Endodermal cell (in vitro differentiated cells): ENCODE measurements around the gene NEDD4L. TPM values are rescaled to one million over a fixed set of nuclear protein-coding genes. Genes with fewer than 3 reads are reported as not detected.

Experiments used
- DNase-seq: peaks from one replicate; pipeline ENCODE4 v3.0.0-alpha.2; 2017
- H3K27ac ChIP-seq: 2 replicates; pipeline ENCODE4 v1.5.1; 2013; ENCODE audit warnings: mild to moderate bottlenecking, low read depth, low read length, moderate library complexity
- H3K27me3 ChIP-seq: 2 replicates; pipeline ENCODE4 v1.6.1; 2013; ENCODE audit warnings: mild to moderate bottlenecking, low read length, moderate library complexity; ENCODE audit not compliant: insufficient read depth, control insufficient read depth, poor library complexity, severe bottlenecking
- H3K36me3 ChIP-seq: 2 replicates; pipeline ENCODE4 v1.7.0; 2013; ENCODE audit warnings: mild to moderate bottlenecking, low read length, moderate library complexity; ENCODE audit not compliant: control insufficient read depth, insufficient read depth
- H3K4me1 ChIP-seq: one replicate; pipeline ENCODE4 v1.7.0; 2013; ENCODE audit warnings: low read length; ENCODE audit not compliant: control insufficient read depth, insufficient read depth
- H3K4me3 ChIP-seq: 2 replicates; pipeline ENCODE4 v1.5.1; 2013; ENCODE audit warnings: mild to moderate bottlenecking, low read length, moderate library complexity
- H3K9ac ChIP-seq: 2 replicates; pipeline ENCODE4 v1.6.1; 2013; ENCODE audit warnings: mild to moderate bottlenecking, low read length, moderate library complexity; ENCODE audit not compliant: poor library complexity, severe bottlenecking; ENCODE audit errors: extremely low read depth
- H3K9me3 ChIP-seq: 2 replicates; pipeline ENCODE4 v1.6.1; 2013; ENCODE audit warnings: mild to moderate bottlenecking, low read length, moderate library complexity; ENCODE audit not compliant: control insufficient read depth
- H3K27ac Mint-ChIP-seq: 2 replicates; pipeline ENCODE4 v1.8.0; 2020; ENCODE audit warnings: mixed read lengths
- H3K27me3 Mint-ChIP-seq: 2 replicates; pipeline ENCODE4 v1.8.0; 2021; ENCODE audit warnings: mild to moderate bottlenecking, mixed read lengths; ENCODE audit not compliant: insufficient read depth
- H3K36me3 Mint-ChIP-seq: 2 replicates; pipeline ENCODE4 v1.8.0; 2020; ENCODE audit warnings: low read depth, mixed read lengths
- H3K4me1 Mint-ChIP-seq: 2 replicates; pipeline ENCODE4 v1.8.0; 2020; ENCODE audit warnings: mixed read lengths
- H3K4me3 Mint-ChIP-seq: 2 replicates; pipeline ENCODE4 v1.8.0; 2020; ENCODE audit warnings: mild to moderate bottlenecking, moderate library complexity, mixed read lengths
- H3K9me3 Mint-ChIP-seq: 2 replicates; pipeline ENCODE4 v1.8.0; 2020; ENCODE audit warnings: mild to moderate bottlenecking, mixed read lengths
- WGBS, 2 experiments: methylation state at CpG; one replicate each; pipeline versions ENCODE4 v1.1.5 to v1.1.7; 2013; ENCODE audit warnings: missing lambda C conversion rate in 2 of 2, mixed read lengths in 1 of 2; ENCODE audit not compliant: insufficient coverage in 1 of 2, insufficient read length in 1 of 2; 5-methylcytosine and 5-hydroxymethylcytosine counted together
- total RNA-seq, 2 donors: library from RNA; stranded (reverse); fragmentation: NEBNext Ultra II Directional in 1 of 2; extraction: Animal tissue kit (Norgen Biotek cat#: 25700) in 1 of 2; gene quantifications; 2 replicates in 1 of 2; 3 replicates in 1 of 2; pipeline ENCODE4 v1.2.1, GENCODE V29; 2021
- TF ChIP-seq, protein P1 (sequence below): fragments of 200-600 bp; sonication (generic); conservative IDR thresholded peaks from 2 replicates; pipeline ENCODE4 v1.5.0; 2021; ENCODE audit warnings: antibody characterized with exemption, mild to moderate bottlenecking

NEDD4L gene
- total RNA-seq, 2 donors from 2014 or later: 70.5 to 75.3 TPM

DNA sequence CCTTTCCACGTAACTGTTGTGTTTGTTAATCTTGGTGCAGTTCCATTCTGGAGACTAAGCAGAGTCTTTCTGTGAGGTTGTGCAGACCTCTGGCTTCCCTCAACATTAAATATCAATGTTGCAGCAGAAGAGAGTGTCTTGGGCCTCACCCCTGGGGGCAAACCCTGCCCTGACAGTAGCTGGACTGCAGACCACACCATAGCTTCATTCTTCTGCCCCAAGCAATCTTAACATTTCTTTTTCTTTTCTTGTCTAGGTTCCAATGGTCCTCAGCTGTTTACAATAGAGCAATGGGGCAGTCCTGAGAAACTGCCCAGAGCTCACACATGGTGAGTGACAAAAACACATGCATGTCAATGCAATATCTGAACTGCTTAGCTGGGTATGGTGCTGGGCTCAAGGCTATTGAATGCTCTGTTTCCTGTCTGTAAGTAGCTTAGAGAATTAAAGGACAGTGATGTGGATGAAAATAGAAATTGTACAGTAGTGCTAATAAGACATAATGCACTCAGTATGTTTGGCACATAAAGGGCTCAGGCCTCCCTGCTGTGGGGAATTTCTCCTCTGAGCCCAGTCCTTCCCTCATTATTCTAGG, 347.3 kb downstream of the NEDD4L start:
- DNase-seq: peak; percentile 7
- Mint-ChIP-seq H3K4me3 (no peak overlapping the region), H3K4me1 (no peaks in the 10 kb centered on the region), H3K36me3 (peaks cover 58% of the 10 kb centered on the region), H3K9me3 (no peaks in the 10 kb centered on the region), H3K27ac (no peak overlapping the region), H3K27me3 (no peaks in the 10 kb centered on the region)
- H3K9me3 ChIP-seq: no peaks in the 10 kb centered on the region
- H3K27me3 ChIP-seq: no peaks in the 10 kb centered on the region
- no peak overlapping the region for H3K4me3 ChIP-seq
- 100% methylated on average over 1 of the region's 1 CpG for WGBS, 2 experiments
- H3K9ac ChIP-seq: no peak overlapping the region
- peaks cover 68% of the 10 kb centered on the region for H3K36me3 ChIP-seq
- H3K27ac ChIP-seq: peak overlapping the region; percentile 81
- H3K4me1 ChIP-seq: no peaks in the 10 kb centered on the region
- TF ChIP-seq, protein P1, sequence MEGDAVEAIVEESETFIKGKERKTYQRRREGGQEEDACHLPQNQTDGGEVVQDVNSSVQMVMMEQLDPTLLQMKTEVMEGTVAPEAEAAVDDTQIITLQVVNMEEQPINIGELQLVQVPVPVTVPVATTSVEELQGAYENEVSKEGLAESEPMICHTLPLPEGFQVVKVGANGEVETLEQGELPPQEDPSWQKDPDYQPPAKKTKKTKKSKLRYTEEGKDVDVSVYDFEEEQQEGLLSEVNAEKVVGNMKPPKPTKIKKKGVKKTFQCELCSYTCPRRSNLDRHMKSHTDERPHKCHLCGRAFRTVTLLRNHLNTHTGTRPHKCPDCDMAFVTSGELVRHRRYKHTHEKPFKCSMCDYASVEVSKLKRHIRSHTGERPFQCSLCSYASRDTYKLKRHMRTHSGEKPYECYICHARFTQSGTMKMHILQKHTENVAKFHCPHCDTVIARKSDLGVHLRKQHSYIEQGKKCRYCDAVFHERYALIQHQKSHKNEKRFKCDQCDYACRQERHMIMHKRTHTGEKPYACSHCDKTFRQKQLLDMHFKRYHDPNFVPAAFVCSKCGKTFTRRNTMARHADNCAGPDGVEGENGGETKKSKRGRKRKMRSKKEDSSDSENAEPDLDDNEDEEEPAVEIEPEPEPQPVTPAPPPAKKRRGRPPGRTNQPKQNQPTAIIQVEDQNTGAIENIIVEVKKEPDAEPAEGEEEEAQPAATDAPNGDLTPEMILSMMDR: no peak

DNA sequence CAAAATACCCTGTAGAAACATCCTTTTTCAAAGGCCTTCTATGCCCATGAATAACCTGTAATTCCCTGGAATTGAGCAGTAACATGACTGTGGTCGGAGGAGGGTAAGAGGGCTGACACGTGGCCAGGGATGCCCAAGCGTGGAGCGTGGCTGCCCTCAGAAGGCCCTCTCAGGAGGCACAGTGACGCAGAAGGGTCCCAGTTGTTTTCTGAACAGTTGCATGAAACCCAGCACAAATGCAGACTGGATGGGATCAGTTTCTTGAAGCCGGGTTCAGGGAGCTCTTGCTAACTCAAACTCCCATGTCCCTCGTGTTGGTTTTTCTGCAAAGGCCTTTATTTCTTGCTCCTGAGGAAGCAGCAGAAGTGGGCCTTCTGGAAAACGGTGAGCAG, 347.9 kb downstream of the NEDD4L start:
- Histone ChIP-seq H3K9ac (no peak overlapping the region), H3K9me3 (no peaks in the 10 kb centered on the region), H3K36me3 (peaks cover 71% of the 10 kb centered on the region), H3K27ac (peak overlapping the region; percentile 81), H3K4me1 (no peaks in the 10 kb centered on the region), H3K27me3 (no peaks in the 10 kb centered on the region), H3K4me3 (no peak overlapping the region)
- WGBS, 2 experiments: 88 to 93% methylated on average over 8 of the region's 8 CpGs
- H3K4me1 Mint-ChIP-seq: no peaks in the 10 kb centered on the region
- H3K36me3 Mint-ChIP-seq: peaks cover 57% of the 10 kb centered on the region
- no peak overlapping the region for H3K4me3 Mint-ChIP-seq
- TF ChIP-seq, protein P1: no peak
- H3K27ac Mint-ChIP-seq: peak overlapping the region; percentile 67
- DNase-seq: peak; percentile 47
- no peaks in the 10 kb centered on the region for H3K9me3 Mint-ChIP-seq
- H3K27me3 Mint-ChIP-seq: no peaks in the 10 kb centered on the region

DNA sequence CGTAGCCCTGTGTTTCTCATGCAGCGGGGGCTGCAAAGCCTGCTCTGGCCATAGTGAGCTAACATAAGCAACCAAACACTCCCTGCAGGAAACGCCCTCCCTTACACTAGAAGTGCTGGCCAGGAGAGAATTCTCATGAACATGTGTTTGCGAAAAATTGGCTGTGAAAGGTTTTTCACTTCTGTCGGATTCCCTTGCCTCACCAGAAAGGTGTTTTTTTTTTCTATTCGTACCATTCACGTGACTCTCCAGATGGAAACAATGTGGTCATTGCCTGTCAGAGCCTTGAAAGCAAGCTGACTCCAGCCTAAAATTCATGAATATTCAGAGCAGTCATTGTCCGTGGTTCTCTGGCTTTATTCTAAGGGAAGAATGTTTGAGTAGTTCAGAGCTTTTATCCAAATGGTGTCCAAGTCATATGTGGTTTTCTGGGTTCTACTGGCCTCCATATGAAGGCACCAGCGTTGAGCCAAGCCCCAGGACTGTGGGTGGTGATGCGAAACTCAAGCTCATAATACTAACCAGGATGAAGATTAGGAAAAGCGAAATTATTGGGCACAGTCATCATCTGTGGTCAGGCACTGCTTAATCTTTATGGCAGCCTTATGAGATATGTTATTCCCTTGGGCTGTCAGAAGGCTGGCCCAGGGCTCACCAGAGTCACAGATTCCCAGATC, 348.4 kb downstream of the NEDD4L start:
- no peaks in the 10 kb centered on the region for H3K4me1 Mint-ChIP-seq
- TF ChIP-seq, protein P1: no peak
- H3K27me3 Mint-ChIP-seq: no peaks in the 10 kb centered on the region
- H3K4me1 ChIP-seq: no peaks in the 10 kb centered on the region
- peak overlapping the region; percentile 67 for H3K27ac Mint-ChIP-seq
- no peak overlapping the region for H3K4me3 Mint-ChIP-seq
- no peaks in the 10 kb centered on the region for H3K9me3 Mint-ChIP-seq
- no peak overlapping the region for H3K4me3 ChIP-seq
- H3K36me3 ChIP-seq: peaks cover 74% of the 10 kb centered on the region
- 81 to 87% methylated on average over 11 of the region's 11 CpGs for WGBS, 2 experiments
- peaks cover 55% of the 10 kb centered on the region for H3K36me3 Mint-ChIP-seq
- DNase-seq: peak; percentile 38
- H3K27me3 ChIP-seq: no peaks in the 10 kb centered on the region
- peak overlapping the region; percentile 81 for H3K27ac ChIP-seq
- no peaks in the 10 kb centered on the region for H3K9me3 ChIP-seq
- no peak overlapping the region for H3K9ac ChIP-seq
